Measurements from ENCODE around the gene MYH13. TPM values are rescaled to one million over a fixed set of nuclear protein-coding genes. Genes with fewer than 3 reads are reported as not detected.
A peak's percentile ranks its signal among the peaks of the same experiment; 100 is the strongest.

The MYH13 gene
- total RNA-seq, 1 donor: not detected

GRCh38 chr17:10266296-10266876 lies 106.4 kb downstream of the MYH13 start:
- no peak for TF ChIP-seq CTCF (IDR thresholded peaks at IDR 0.05; ENCODE audit: insufficient read depth, low read depth, low read length)
- no peak overlapping the region for H3K4me3 ChIP-seq (ENCODE audit: low read depth, low read length)
- DNase-seq (ENCODE audit: low read depth): no peak

GRCh38 chr17:10265100-10265810 lies 107.6 kb downstream of the MYH13 start:
- TF ChIP-seq CTCF (IDR thresholded peaks at IDR 0.05; ENCODE audit: insufficient read depth, low read depth, low read length): no peak
- H3K4me3 ChIP-seq (ENCODE audit: low read depth, low read length): no peak overlapping the region
- peak; percentile 87 for DNase-seq (ENCODE audit: low read depth)

GRCh38 chr17:10264051-10264450 lies 108.8 kb downstream of the MYH13 start:
- DNase-seq (ENCODE audit: low read depth): no peak
- H3K4me3 ChIP-seq (ENCODE audit: low read depth, low read length): no peak overlapping the region
- TF ChIP-seq CTCF (IDR thresholded peaks at IDR 0.05; ENCODE audit: insufficient read depth, low read depth, low read length): no peak

- TF ChIP-seq CTCF (IDR thresholded peaks at IDR 0.05; ENCODE audit: insufficient read depth, low read depth, low read length): no peak
- no peak for DNase-seq (ENCODE audit: low read depth)
- no peak overlapping the region for H3K4me3 ChIP-seq (ENCODE audit: low read depth, low read length)
Observed at GRCh38 chr17:10262451-10262850, 110.4 kb downstream of the MYH13 start.

GRCh38 chr17:10261098-10261497 lies 111.7 kb downstream of the MYH13 start:
- H3K4me3 ChIP-seq (ENCODE audit: low read depth, low read length): no peak overlapping the region
- TF ChIP-seq CTCF (IDR thresholded peaks at IDR 0.05; ENCODE audit: insufficient read depth, low read depth, low read length): no peak
- no peak for DNase-seq (ENCODE audit: low read depth)

GRCh38 chr17:10251212-10251948 lies 121.4 kb downstream of the MYH13 start:
- no peak overlapping the region for H3K4me3 ChIP-seq (ENCODE audit: low read depth, low read length)
- TF ChIP-seq CTCF (IDR thresholded peaks at IDR 0.05; ENCODE audit: insufficient read depth, low read depth, low read length): no peak
- no peak for DNase-seq (ENCODE audit: low read depth)

Other genes with a start within 250 kb of the MYH13 start
- 4.5 and 8.6 TPM in 2 replicates for gene GAS7, start 174.4 kb downstream of the MYH13 start, total RNA-seq
- not detected in 2 replicates for gene MYH8, start 48.9 kb upstream of the MYH13 start, total RNA-seq
- gene MYH4, start 96.6 kb upstream of the MYH13 start, total RNA-seq: not detected in 2 replicates
- gene MYH1, start 145.5 kb upstream of the MYH13 start, total RNA-seq: not detected in 2 replicates
- gene MYH2, start 176.7 kb upstream of the MYH13 start, total RNA-seq: under 0.01 TPM in 1 of 2 replicates, not detected in the other

Data from fibroblast of villous mesenchyme (primary cell).